ENCODE results near the gene ZNRF1. TPM values are rescaled to one million over a fixed set of nuclear protein-coding genes. Genes with fewer than 3 reads are reported as not detected.
"Not testable (repeated sequence)": the region's sequence is repeated elsewhere in the genome, so short reads cannot be mapped to it uniquely, and the experiment has no call there.

The ZNRF1 gene
- total RNA-seq, 1 donor from 2014 or later, result 50.0 TPM

GRCh38 chr16:75000481-75001081, 1.8 kb downstream of the ZNRF1 start:
- no peak for DNase-seq (ENCODE audit: low spot score)

GRCh38 chr16:75002474-75002873, 3.6 kb downstream of the ZNRF1 start:
- DNase-seq (ENCODE audit: low spot score), result no peak

- DNase-seq (ENCODE audit: low spot score), result no peak
Measured at GRCh38 chr16:75003931-75004330, 5.1 kb downstream of the ZNRF1 start.

- DNase-seq (ENCODE audit: low spot score), result no peak
Measured at GRCh38 chr16:75004460-75004859, 5.6 kb downstream of the ZNRF1 start.

GRCh38 chr16:75005697-75006096, 6.9 kb downstream of the ZNRF1 start:
- no peak for DNase-seq (ENCODE audit: low spot score)

- DNase-seq (ENCODE audit: low spot score), result no peak
Measured at GRCh38 chr16:75007443-75007842, 8.6 kb downstream of the ZNRF1 start.

GRCh38 chr16:75010427-75010826, 11.6 kb downstream of the ZNRF1 start:
- DNase-seq (ENCODE audit: low spot score), result no peak

GRCh38 chr16:75011634-75012307, 12.9 kb downstream of the ZNRF1 start:
- DNase-seq (ENCODE audit: low spot score), result peak; percentile 53

GRCh38 chr16:75012380-75013081, 13.7 kb downstream of the ZNRF1 start:
- no peak for DNase-seq (ENCODE audit: low spot score)

GRCh38 chr16:75013123-75013522, 14.3 kb downstream of the ZNRF1 start:
- DNase-seq (ENCODE audit: low spot score), result not testable (repeated sequence)

GRCh38 chr16:75014318-75014717, 15.5 kb downstream of the ZNRF1 start:
- DNase-seq (ENCODE audit: low spot score), result no peak

GRCh38 chr16:75016451-75017081, 17.7 kb downstream of the ZNRF1 start:
- not testable (repeated sequence) for DNase-seq (ENCODE audit: low spot score)

- DNase-seq (ENCODE audit: low spot score), result no peak
Measured at GRCh38 chr16:75017670-75018525, 19.1 kb downstream of the ZNRF1 start.

- DNase-seq (ENCODE audit: low spot score), result no peak
Measured at GRCh38 chr16:75019007-75019406, 20.2 kb downstream of the ZNRF1 start.

GRCh38 chr16:75019586-75019985, 20.8 kb downstream of the ZNRF1 start:
- DNase-seq (ENCODE audit: low spot score), result no peak

GRCh38 chr16:75021410-75021809, 22.6 kb downstream of the ZNRF1 start:
- no peak for DNase-seq (ENCODE audit: low spot score)

- DNase-seq (ENCODE audit: low spot score), result no peak
Measured at GRCh38 chr16:75022567-75022966, 23.7 kb downstream of the ZNRF1 start.

GRCh38 chr16:75023009-75023408, 24.2 kb downstream of the ZNRF1 start:
- DNase-seq (ENCODE audit: low spot score), result no peak

- no peak for DNase-seq (ENCODE audit: low spot score)
Measured at GRCh38 chr16:75024182-75024581, 25.4 kb downstream of the ZNRF1 start.

- DNase-seq (ENCODE audit: low spot score), result no peak
Measured at GRCh38 chr16:75024594-75024993, 25.8 kb downstream of the ZNRF1 start.

- no peak for DNase-seq (ENCODE audit: low spot score)
Measured at GRCh38 chr16:75025761-75026160, 26.9 kb downstream of the ZNRF1 start.
